ENCODE results near the gene MTHFD2. TPM values are rescaled to one million over a fixed set of nuclear protein-coding genes. Genes with fewer than 3 reads are reported as not detected.
"Not testable (repeated sequence)": the region's sequence is repeated elsewhere in the genome, so short reads cannot be mapped to it uniquely, and the experiment has no call there.

MTHFD2 gene
- total RNA-seq, 1 donor from 2014 or later = 223 TPM

DNA sequence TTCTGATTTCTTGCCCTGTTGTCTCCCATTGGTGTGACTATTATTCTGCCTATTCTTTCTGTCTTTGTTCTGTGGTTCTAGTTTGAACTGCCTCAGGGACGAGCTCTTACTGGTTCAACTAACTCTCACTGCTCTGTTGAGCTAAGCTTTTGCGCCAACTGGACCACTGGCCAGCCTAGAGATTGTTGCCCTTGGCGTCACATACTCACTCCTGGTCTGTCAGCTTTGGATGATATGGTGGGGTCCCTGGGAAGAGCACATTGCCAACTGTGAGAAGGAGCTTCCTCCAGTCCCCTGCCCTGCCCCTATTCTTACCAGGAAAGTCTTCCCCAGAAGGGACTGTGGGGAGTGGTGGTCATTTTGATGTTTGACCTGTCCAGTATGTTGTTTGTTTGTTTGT, 6.0 kb downstream of the MTHFD2 start:
- TF ChIP-seq, protein P1, sequence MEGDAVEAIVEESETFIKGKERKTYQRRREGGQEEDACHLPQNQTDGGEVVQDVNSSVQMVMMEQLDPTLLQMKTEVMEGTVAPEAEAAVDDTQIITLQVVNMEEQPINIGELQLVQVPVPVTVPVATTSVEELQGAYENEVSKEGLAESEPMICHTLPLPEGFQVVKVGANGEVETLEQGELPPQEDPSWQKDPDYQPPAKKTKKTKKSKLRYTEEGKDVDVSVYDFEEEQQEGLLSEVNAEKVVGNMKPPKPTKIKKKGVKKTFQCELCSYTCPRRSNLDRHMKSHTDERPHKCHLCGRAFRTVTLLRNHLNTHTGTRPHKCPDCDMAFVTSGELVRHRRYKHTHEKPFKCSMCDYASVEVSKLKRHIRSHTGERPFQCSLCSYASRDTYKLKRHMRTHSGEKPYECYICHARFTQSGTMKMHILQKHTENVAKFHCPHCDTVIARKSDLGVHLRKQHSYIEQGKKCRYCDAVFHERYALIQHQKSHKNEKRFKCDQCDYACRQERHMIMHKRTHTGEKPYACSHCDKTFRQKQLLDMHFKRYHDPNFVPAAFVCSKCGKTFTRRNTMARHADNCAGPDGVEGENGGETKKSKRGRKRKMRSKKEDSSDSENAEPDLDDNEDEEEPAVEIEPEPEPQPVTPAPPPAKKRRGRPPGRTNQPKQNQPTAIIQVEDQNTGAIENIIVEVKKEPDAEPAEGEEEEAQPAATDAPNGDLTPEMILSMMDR (IDR thresholded peaks at IDR 0.05) = no peak
- Mint-ChIP-seq H3K36me3 (ENCODE audit: unreplicated experiment) (peaks cover 41% of the 10 kb centered on the region), H3K27ac (ENCODE audit: unreplicated experiment) (no peak overlapping the region), H3K4me3 (ENCODE audit: unreplicated experiment) (no peak overlapping the region), H3K9me3 (ENCODE audit: unreplicated experiment) (no peaks in the 10 kb centered on the region), H3K4me1 (ENCODE audit: unreplicated experiment) (peaks cover 87% of the 10 kb centered on the region), H3K27me3 (ENCODE audit: unreplicated experiment) (no peaks in the 10 kb centered on the region)
- no peak for DNase-seq (ENCODE audit: extremely low spot score, unreplicated experiment)

DNA sequence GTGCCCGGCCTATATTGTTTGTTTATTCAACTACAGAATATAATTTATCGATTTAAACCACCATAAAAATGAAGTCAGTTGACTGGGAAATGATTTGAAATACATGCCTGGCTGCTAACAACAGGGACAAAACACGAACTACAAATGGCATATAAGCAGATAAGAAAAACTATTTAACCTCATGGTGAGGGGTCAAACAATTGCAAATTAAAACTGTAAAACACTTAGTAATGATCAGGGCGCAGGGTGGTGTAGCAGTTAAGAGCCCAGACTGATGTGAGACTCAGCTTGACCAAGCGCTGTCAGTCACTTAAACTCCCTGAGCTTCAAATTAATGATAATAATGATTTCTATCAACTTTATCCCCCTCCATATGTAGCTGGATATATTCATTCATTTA, 6.7 kb downstream of the MTHFD2 start:
- TF ChIP-seq, protein P1 (IDR thresholded peaks at IDR 0.05) = no peak
- Mint-ChIP-seq H3K27me3 (ENCODE audit: unreplicated experiment) (no peaks in the 10 kb centered on the region), H3K4me3 (ENCODE audit: unreplicated experiment) (no peak overlapping the region), H3K9me3 (ENCODE audit: unreplicated experiment) (no peaks in the 10 kb centered on the region), H3K27ac (ENCODE audit: unreplicated experiment) (peak overlapping the region; percentile 14), H3K36me3 (ENCODE audit: unreplicated experiment) (peaks cover 46% of the 10 kb centered on the region), H3K4me1 (ENCODE audit: unreplicated experiment) (peaks cover 90% of the 10 kb centered on the region)
- DNase-seq (ENCODE audit: extremely low spot score, unreplicated experiment) = no peak

DNA sequence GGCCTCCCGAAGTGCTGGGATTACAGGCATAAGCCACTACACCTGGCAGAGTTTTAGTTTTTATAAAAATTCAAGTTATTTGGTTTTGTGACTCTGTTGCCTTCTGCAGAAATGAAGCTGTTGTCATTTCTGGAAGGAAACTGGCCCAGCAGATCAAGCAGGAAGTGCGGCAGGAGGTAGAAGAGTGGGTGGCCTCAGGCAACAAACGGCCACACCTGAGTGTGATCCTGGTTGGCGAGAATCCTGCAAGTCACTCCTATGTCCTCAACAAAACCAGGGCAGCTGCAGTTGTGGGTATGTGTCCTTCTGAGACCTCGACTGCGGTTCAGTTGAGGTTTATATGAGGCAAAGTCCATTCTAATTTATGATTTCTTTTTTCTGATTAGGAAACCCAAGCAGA, 7.2 kb downstream of the MTHFD2 start:
- DNase-seq (ENCODE audit: extremely low spot score, unreplicated experiment) = no peak
- Mint-ChIP-seq H3K4me3 (ENCODE audit: unreplicated experiment) (no peak overlapping the region), H3K36me3 (ENCODE audit: unreplicated experiment) (peaks cover 50% of the 10 kb centered on the region), H3K9me3 (ENCODE audit: unreplicated experiment) (no peaks in the 10 kb centered on the region), H3K27ac (ENCODE audit: unreplicated experiment) (no peak overlapping the region), H3K27me3 (ENCODE audit: unreplicated experiment) (no peaks in the 10 kb centered on the region), H3K4me1 (ENCODE audit: unreplicated experiment) (peaks cover 89% of the 10 kb centered on the region)
- TF ChIP-seq, protein P1 (IDR thresholded peaks at IDR 0.05) = no peak

DNA sequence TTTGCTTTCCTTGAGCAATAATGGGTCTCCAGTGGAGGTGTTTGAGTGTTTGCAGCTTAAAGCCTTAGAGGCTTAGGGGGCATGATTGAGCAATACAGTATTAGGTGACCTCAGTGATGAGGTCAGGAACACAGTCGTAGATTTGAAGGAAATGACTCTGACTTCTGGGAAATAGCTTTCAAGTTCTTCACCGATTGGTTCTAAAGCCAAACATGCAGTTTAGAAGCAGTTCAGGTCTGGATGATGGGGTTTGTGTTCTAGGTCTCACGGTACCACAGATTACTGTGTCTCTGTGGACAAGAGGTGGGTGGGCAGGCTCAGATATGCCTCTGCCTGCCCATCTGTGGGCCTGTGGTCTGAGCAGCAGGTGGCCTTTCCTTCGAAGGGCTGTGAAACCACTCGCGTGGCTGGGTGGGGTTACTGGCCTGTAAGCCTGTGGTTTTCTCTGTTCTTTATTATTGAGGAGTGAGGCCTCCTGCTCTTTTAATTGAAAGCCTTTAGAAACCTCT, 7.8 kb downstream of the MTHFD2 start:
- TF ChIP-seq, protein P1 (IDR thresholded peaks at IDR 0.05) = no peak
- no peaks in the 10 kb centered on the region for H3K9me3 Mint-ChIP-seq (ENCODE audit: unreplicated experiment)
- DNase-seq (ENCODE audit: extremely low spot score, unreplicated experiment) = no peak
- peaks cover 53% of the 10 kb centered on the region for H3K36me3 Mint-ChIP-seq (ENCODE audit: unreplicated experiment)
- H3K4me1 Mint-ChIP-seq (ENCODE audit: unreplicated experiment) = peaks cover 83% of the 10 kb centered on the region
- H3K27ac Mint-ChIP-seq (ENCODE audit: unreplicated experiment) = peak overlapping the region; percentile 64
- H3K4me3 Mint-ChIP-seq (ENCODE audit: unreplicated experiment) = peak overlapping the region; percentile 10
- H3K27me3 Mint-ChIP-seq (ENCODE audit: unreplicated experiment) = no peaks in the 10 kb centered on the region

DNA sequence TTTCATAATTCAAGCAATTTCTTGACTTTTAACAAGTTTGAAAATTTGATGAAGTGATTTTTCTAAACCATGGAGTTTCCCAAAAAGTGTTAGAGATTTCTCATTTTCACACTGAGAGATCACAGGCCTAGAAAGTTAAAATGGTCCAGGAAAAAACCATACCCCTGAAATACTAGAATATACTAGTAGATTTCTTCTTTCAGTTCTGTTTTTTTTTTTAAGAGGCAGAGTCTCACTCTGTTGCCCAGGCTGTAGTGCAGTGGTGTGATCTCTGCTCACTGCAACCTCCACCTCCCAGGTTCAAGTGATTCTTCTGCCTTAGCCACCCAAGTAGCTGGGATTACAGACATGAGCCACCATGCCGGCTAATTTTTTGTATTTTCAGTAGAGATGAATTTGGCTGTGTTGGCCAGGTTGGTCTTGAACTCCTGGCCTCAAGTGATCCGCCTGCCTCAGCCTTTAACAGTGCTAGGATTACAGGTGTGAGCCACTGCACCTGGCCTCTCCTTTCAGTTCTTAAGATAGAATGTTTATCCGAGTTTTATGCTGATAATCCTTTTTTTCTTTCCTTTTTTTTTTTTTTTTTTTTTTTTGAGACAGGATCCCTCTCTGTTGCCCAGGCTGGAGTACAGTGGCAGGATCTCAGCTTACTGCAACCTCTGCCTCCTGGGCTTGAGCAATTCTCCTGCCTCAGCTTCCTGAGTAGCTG, 14.4 kb downstream of the MTHFD2 start:
- DNase-seq (ENCODE audit: extremely low spot score, unreplicated experiment) = peak; percentile 19
- Mint-ChIP-seq H3K27me3 (ENCODE audit: unreplicated experiment) (no peaks in the 10 kb centered on the region), H3K27ac (ENCODE audit: unreplicated experiment) (no peak overlapping the region), H3K4me1 (ENCODE audit: unreplicated experiment) (peaks cover 26% of the 10 kb centered on the region), H3K4me3 (ENCODE audit: unreplicated experiment) (no peak overlapping the region), H3K9me3 (ENCODE audit: unreplicated experiment) (no peaks in the 10 kb centered on the region), H3K36me3 (ENCODE audit: unreplicated experiment) (peaks cover 64% of the 10 kb centered on the region)
- TF ChIP-seq, protein P1 (IDR thresholded peaks at IDR 0.05) = no peak

DNA sequence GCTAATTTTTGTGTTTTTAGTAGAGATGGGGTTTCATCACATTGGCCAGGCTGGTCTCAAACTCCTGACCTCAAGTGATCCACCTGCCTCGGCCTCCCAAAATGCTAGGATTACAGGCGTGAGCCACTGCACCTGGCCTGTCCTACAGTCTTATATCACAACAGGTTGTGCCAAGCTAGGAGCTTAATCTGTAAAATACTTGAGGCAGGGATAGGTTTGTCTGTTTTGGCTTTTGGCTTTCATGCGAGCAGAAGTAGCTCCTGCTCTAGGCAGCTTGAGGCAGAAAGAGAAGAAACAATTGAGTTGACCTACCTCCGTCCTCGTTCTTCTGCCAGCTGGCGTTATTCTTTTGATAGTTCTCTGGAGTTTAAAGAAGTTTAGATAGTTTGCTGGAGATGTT, 17.4 kb downstream of the MTHFD2 start:
- H3K27me3 Mint-ChIP-seq (ENCODE audit: unreplicated experiment); H3K9me3 Mint-ChIP-seq (ENCODE audit: unreplicated experiment); H3K27ac Mint-ChIP-seq (ENCODE audit: unreplicated experiment); H3K4me1 Mint-ChIP-seq (ENCODE audit: unreplicated experiment); H3K4me3 Mint-ChIP-seq (ENCODE audit: unreplicated experiment): not testable (repeated sequence)
- DNase-seq (ENCODE audit: extremely low spot score, unreplicated experiment) = peak; percentile 38
- H3K36me3 Mint-ChIP-seq (ENCODE audit: unreplicated experiment) = peaks cover 57% of the 10 kb centered on the region
